AG09309 (cell line): ENCODE measurements around the gene METTL6.

Experiments
- DNase-seq: peaks from one replicate; pipeline ENCODE4 v3.0.0-alpha.2; 2010; ENCODE audit warnings: low read depth
- H3K4me3 ChIP-seq: 2 replicates; pipeline ENCODE4 v1.5.1; 2011; ENCODE audit warnings: mild to moderate bottlenecking, low read depth, low read length, moderate library complexity; ENCODE audit not compliant: control insufficient read depth
- TF ChIP-seq, protein P1 (sequence below): IDR thresholded peaks from 2 replicates; pipeline ENCODE4 v1.5.1; 2011; ENCODE audit warnings: mild to moderate bottlenecking, low read depth, low read length, inconsistent platforms; ENCODE audit not compliant: insufficient read depth, control insufficient read depth; ENCODE audit errors: missing control alignments

Gene METTL6

DNA sequence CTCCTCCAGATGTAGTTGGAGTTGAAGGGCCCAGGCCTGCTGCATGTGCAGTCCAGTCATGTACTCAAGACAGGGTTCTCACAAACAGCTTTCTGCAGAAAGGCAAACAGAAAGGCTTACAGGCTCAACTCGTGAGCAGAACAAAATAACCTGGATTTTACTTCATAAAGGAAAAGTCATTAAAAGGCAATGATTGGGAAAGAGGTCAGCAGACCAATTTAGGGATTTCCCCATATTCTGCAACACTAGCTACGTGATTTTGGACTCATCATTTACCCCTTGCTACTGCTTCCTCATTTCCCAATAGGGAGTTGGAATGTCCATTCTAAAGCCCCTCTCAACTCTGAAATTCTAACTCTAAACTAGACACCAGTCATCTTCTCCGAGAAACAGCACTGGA lies 18.1 kb downstream of the METTL6 start:
- no peak for DNase-seq
- H3K4me3 ChIP-seq = no peak overlapping the region
- TF ChIP-seq, protein P1, sequence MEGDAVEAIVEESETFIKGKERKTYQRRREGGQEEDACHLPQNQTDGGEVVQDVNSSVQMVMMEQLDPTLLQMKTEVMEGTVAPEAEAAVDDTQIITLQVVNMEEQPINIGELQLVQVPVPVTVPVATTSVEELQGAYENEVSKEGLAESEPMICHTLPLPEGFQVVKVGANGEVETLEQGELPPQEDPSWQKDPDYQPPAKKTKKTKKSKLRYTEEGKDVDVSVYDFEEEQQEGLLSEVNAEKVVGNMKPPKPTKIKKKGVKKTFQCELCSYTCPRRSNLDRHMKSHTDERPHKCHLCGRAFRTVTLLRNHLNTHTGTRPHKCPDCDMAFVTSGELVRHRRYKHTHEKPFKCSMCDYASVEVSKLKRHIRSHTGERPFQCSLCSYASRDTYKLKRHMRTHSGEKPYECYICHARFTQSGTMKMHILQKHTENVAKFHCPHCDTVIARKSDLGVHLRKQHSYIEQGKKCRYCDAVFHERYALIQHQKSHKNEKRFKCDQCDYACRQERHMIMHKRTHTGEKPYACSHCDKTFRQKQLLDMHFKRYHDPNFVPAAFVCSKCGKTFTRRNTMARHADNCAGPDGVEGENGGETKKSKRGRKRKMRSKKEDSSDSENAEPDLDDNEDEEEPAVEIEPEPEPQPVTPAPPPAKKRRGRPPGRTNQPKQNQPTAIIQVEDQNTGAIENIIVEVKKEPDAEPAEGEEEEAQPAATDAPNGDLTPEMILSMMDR = no peak

DNA sequence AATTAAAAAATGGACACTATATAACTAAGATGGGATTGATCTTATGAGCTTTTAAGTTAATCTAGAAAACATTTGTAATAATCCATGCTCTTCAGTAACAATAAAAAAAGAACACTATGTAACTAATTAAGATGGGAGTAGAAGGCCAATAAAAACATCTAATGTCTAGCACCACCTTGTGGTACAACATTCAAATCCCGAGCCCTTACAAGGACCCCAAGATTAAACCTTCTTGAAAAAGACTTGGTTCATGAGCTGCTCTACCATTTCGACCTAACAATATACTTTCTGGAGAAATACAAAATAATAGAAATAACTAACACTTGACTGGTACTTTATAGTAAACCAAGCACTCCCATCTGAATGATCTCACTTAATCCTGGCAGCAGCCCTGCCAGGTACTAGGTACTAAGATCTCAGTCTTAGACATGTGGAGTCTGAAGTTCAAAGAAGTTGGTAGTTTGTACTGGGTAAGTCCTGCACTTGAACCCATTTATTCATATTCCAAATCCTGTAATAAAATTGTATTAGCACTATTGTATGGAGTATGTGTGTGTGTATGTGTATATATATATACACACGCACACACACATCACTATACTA lies 21.8 kb downstream of the METTL6 start:
- no peak overlapping the region for H3K4me3 ChIP-seq
- TF ChIP-seq, protein P1 = peak; percentile 53
- DNase-seq = peak; percentile 27

DNA sequence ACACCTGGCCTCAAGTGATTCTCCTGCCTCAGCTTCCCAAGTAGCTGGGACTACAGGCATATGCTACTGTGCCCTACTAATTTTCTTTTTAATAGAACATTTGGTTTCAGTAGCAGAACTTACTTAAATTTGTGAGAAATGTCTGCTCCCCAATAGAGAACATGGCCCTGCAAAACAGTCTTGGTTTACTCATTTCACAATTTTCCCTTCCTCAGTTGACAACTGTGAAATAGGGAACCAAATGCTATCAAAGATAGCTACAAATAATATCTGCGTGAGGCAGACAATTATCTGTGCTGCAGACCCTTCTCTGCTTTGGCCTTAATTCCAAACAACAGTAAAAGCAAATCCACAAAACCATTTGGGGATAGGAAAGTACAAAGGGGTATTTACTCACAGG lies 22.6 kb downstream of the METTL6 start:
- no peak overlapping the region for H3K4me3 ChIP-seq
- no peak for DNase-seq
- TF ChIP-seq, protein P1 = no peak

DNA sequence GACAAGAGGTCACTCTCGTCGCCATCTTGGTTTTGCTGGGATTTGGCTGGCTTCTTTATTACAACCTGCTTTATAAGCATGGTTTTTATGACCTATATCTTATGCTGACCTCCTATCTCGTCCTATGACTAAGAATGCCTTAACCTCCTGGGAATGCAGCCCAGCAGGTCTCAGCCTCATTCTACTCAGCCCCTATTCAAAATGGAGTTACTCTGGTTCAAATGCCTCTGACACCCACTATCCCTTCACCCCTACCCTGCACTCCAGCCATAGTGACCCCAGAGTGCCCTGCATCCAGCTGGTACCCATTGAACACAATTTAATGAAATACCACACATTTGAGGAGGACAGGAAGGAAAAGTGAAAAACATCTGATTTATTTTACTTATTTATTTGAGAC lies 23.4 kb downstream of the METTL6 start:
- DNase-seq = no peak
- TF ChIP-seq, protein P1 = no peak
- no peak overlapping the region for H3K4me3 ChIP-seq

DNA sequence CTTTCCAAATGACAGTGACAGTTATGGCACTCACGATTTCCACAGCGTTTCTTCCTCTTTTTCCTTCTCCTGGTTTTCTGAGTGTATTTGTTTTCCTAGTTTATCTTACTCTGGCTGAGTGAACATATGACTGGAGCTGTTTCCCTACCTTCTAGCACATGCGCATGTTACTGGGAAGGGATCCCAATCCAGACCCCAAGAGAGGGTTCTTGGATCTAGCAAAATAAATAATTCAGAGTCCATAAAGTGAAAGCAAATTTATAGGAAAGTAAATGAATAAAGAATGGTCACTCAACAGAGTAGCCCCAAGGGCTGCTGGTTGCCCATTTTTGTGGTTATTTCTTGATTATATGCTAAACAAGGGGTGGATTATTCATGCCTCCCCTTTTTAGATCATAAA lies 23.8 kb downstream of the METTL6 start:
- no peak overlapping the region for H3K4me3 ChIP-seq
- DNase-seq = no peak
- TF ChIP-seq, protein P1 = no peak

DNA sequence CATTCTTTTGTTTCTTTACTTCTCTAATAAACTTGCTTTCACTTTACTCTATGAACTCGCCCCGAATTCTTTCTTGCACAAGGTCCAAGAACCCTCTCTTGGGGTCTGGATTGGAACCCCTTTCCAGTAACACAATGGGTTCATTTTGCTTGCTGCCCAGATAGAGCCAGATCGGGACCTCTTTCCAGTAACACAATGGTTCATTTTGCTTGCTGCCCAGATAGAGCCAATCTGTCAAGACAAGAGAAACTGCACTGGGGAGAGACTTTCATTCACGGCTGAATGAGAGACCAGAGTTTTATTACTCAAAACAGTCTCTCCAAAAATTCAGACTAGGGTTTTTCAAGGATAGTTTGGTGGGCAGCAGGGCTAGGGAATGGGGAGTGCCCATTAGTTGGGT lies 25.4 kb downstream of the METTL6 start:
- DNase-seq = no peak
- H3K4me3 ChIP-seq = no peak overlapping the region
- TF ChIP-seq, protein P1 = no peak

DNA sequence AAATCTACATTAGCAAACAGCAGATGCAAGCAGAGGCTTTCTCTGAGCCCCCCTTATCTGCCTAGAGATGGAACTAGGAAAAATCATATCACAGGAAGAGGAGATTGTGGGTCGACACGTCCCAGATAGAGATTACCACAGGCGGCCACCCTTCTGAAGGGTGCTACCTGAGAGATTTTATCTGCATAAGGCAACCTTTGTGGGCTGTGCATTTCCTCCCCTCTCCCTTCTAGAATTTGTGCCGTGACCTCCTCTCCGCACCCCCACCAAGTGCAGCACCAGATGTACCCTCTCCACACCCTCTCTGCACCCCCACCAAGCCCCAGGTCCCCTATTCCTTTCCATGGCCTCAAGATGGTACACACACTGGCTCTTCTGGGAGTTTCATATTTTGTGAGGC lies 27.4 kb downstream of the METTL6 start:
- H3K4me3 ChIP-seq = no peak overlapping the region
- no peak for DNase-seq
- TF ChIP-seq, protein P1 = no peak
